Loucy (cell line): ENCODE measurements around the gene SLC4A9.

Experiments
- H2AFZ ChIP-seq: fragments of 200-600 bp; sonication (generic); 2 replicates; pipeline ENCODE4 v1.6.0; 2016; ENCODE audit warnings: antibody characterized with exemption, mild to moderate bottlenecking, low read length, moderate library complexity
- H3F3A ChIP-seq: fragments of 200-600 bp; 2 replicates; pipeline ENCODE4 v1.6.0; 2016; ENCODE audit warnings: antibody characterized with exemption, low read depth, mild to moderate bottlenecking
- H3K27me3 ChIP-seq: fragments of 200-600 bp; sonication (generic); 2 replicates; pipeline ENCODE4 v1.6.1; 2014; ENCODE audit warnings: low read length, mild to moderate bottlenecking; ENCODE audit not compliant: insufficient read depth, poor library complexity, severe bottlenecking
- H3K36me3 ChIP-seq: fragments of 200-600 bp; sonication (generic); 2 replicates; pipeline ENCODE4 v1.6.1; 2016; ENCODE audit warnings: low read length; ENCODE audit not compliant: insufficient read depth
- H3K4me1 ChIP-seq: fragments of 200-600 bp; sonication (generic); 2 replicates; pipeline ENCODE4 v1.5.1; 2014; ENCODE audit warnings: low read length, mild to moderate bottlenecking; ENCODE audit not compliant: insufficient read depth, poor library complexity, severe bottlenecking
- H3K4me2 ChIP-seq: fragments of 200-600 bp; sonication (generic); 2 replicates; pipeline ENCODE4 v1.6.0; 2014; ENCODE audit warnings: antibody characterized with exemption, low read length, low read depth, mild to moderate bottlenecking; ENCODE audit not compliant: poor library complexity, severe bottlenecking
- H3K4me3 ChIP-seq: fragments of 200-600 bp; sonication (generic); 2 replicates; pipeline ENCODE4 v1.5.1; 2014; ENCODE audit warnings: low read length, mild to moderate bottlenecking, mixed read lengths; ENCODE audit not compliant: poor library complexity, severe bottlenecking
- H3K79me2 ChIP-seq: fragments of 200-600 bp; sonication (generic); 2 replicates; pipeline ENCODE4 v1.6.1; 2014; ENCODE audit warnings: low read length; ENCODE audit not compliant: insufficient read depth
- H3K9ac ChIP-seq: fragments of 200-600 bp; sonication (generic); 2 replicates; pipeline ENCODE4 v1.6.0; 2014; ENCODE audit warnings: mild to moderate bottlenecking, low read depth, low read length, moderate library complexity; ENCODE audit not compliant: poor library complexity, severe bottlenecking
- H3K9me2 ChIP-seq: fragments of 200-600 bp; sonication (generic); replicated peaks from 2 replicates; pipeline ENCODE4 v1.6.1; 2016; ENCODE audit warnings: low read depth, low read length, mixed read lengths
- H3K9me3 ChIP-seq: fragments of 200-600 bp; sonication (generic); 2 replicates; pipeline ENCODE4 v1.6.1; 2014; ENCODE audit warnings: mild to moderate bottlenecking, antibody characterized with exemption, low read length, low read depth; ENCODE audit not compliant: insufficient read depth
- H4K20me1 ChIP-seq: fragments of 200-600 bp; sonication (generic); 2 replicates; pipeline ENCODE4 v1.6.0; 2014; ENCODE audit warnings: antibody characterized with exemption, low read length, mild to moderate bottlenecking; ENCODE audit not compliant: insufficient read depth, poor library complexity, severe bottlenecking
- CTCF ChIP-seq: fragments of 200-600 bp; sonication (generic); conservative IDR thresholded peaks from 2 replicates; pipeline ENCODE4 v1.5.1; 2014; ENCODE audit warnings: mild to moderate bottlenecking, antibody characterized with exemption, low read length
- EZH2phosphoT487 ChIP-seq: fragments of 200-600 bp; IDR thresholded peaks from 2 replicates; pipeline ENCODE4 v1.6.1; 2018; ENCODE audit warnings: antibody characterized with exemption, mild to moderate bottlenecking, moderate library complexity, borderline replicate concordance

Gene SLC4A9

GRCh38 chr5:140329739-140330481, 30.1 kb upstream of the SLC4A9 start:
- Histone ChIP-seq H3K27me3 (no peaks in the 10 kb centered on the region), H3F3A (no peaks in the 10 kb centered on the region), H3K4me2 (no peak overlapping the region), H3K79me2 (no peaks in the 10 kb centered on the region), H3K4me3 (no peak overlapping the region), H3K9me3 (no peaks in the 10 kb centered on the region), H2AFZ (no peak overlapping the region), H3K9ac (no peak overlapping the region), H4K20me1 (no peaks in the 10 kb centered on the region), H3K9me2 (no peaks in the 10 kb centered on the region), H3K4me1 (no peaks in the 10 kb centered on the region), H3K36me3 (no peaks in the 10 kb centered on the region)
- no peak for TF ChIP-seq EZH2phosphoT487
- no peak for TF ChIP-seq CTCF

GRCh38 chr5:140331638-140332037, 28.4 kb upstream of the SLC4A9 start:
- Histone ChIP-seq H3K4me3 (no peak overlapping the region), H3F3A (no peaks in the 10 kb centered on the region), H3K4me1 (no peaks in the 10 kb centered on the region), H3K9me3 (no peaks in the 10 kb centered on the region), H4K20me1 (no peaks in the 10 kb centered on the region), H3K79me2 (no peaks in the 10 kb centered on the region), H3K9ac (no peak overlapping the region), H2AFZ (no peak overlapping the region), H3K27me3 (no peaks in the 10 kb centered on the region), H3K36me3 (no peaks in the 10 kb centered on the region), H3K4me2 (no peak overlapping the region), H3K9me2 (no peaks in the 10 kb centered on the region)
- TF ChIP-seq EZH2phosphoT487 (no peak), CTCF (no peak)

GRCh38 chr5:140336388-140336787, 23.6 kb upstream of the SLC4A9 start:
- Histone ChIP-seq H3K36me3 (no peaks in the 10 kb centered on the region), H3K4me3 (no peak overlapping the region), H2AFZ (no peak overlapping the region), H3K9ac (no peak overlapping the region), H3F3A (no peaks in the 10 kb centered on the region), H3K27me3 (no peaks in the 10 kb centered on the region), H3K9me3 (no peaks in the 10 kb centered on the region), H3K9me2 (no peaks in the 10 kb centered on the region), H4K20me1 (no peaks in the 10 kb centered on the region), H3K79me2 (no peaks in the 10 kb centered on the region), H3K4me1 (peaks cover 5% of the 10 kb centered on the region), H3K4me2 (no peak overlapping the region)
- no peak for TF ChIP-seq CTCF
- TF ChIP-seq EZH2phosphoT487 = no peak
